ENCODE measurements around the gene LAMTOR4. TPM values are rescaled to one million over a fixed set of nuclear protein-coding genes. Genes with fewer than 3 reads are reported as not detected.

Gene LAMTOR4
- total and polyA plus RNA-seq, 10 of the 15 experiments (the other 5 are each of a cell fraction or from before 2014, with no cell fraction given): 73.4 to 297 (median 196) TPM

DNA sequence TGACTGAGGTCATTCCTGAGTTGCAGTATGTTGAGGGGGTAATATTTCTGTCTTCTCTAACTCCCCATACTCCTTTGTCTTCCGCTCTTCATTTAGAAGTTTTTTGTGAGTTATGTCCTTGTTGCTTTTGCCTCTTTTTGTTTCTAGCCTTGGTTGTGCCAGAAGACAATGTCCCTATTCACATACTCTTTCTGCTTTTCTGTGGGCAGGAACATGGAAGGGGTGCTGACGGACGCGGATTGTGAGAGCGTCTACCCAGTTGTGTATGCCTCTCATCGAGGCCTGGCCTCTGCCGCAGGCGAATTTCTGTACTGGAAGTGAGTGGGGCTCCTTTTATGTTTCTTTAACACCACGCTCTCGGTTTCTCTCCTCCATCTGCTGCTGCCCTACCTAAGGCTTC is 49.5 kb downstream of the LAMTOR4 start:
- FAIRE-seq: no peak
- in situ Hi-C loops (cut with MboI): no loop called here
- TF ChIP-seq CHD4 (IDR thresholded peaks at IDR 0.05) (no peak), ZBED1 (IDR thresholded peaks at IDR 0.05; ENCODE audit: borderline replicate concordance) (no peak), GATAD2B (conservative IDR thresholded peaks at IDR 0.05; ENCODE audit: low read depth) (no peak), SMARCA5 (IDR thresholded peaks at IDR 0.05) (no peak), ZNF274 (IDR thresholded peaks at IDR 0.05; ENCODE audit: insufficient read depth, insufficient read length) (no peak), PML (IDR thresholded peaks at IDR 0.05; ENCODE audit: low read length) (no peak), MYC (IDR thresholded peaks at IDR 0.05; ENCODE audit: insufficient read depth, insufficient read length, insufficient replicate concordance, low read length, severe bottlenecking) (no peak), CREB1 (IDR thresholded peaks at IDR 0.05; ENCODE audit: low read depth) (no peak), ESRRA (IDR thresholded peaks at IDR 0.05; ENCODE audit: low read length) (no peak), ETV6 (conservative IDR thresholded peaks at IDR 0.05 in 1 of 2, IDR thresholded peaks at IDR 0.05 in 1 of 2; ENCODE audit: borderline replicate concordance in 1 of 2, low read depth in 1 of 2) (no peak), SIN3A (IDR thresholded peaks at IDR 0.05; ENCODE audit: low read depth, low read length) (no peak), IKZF1 (conservative IDR thresholded peaks at IDR 0.05) (no peak)
- TF ChIP-seq, protein P1, sequence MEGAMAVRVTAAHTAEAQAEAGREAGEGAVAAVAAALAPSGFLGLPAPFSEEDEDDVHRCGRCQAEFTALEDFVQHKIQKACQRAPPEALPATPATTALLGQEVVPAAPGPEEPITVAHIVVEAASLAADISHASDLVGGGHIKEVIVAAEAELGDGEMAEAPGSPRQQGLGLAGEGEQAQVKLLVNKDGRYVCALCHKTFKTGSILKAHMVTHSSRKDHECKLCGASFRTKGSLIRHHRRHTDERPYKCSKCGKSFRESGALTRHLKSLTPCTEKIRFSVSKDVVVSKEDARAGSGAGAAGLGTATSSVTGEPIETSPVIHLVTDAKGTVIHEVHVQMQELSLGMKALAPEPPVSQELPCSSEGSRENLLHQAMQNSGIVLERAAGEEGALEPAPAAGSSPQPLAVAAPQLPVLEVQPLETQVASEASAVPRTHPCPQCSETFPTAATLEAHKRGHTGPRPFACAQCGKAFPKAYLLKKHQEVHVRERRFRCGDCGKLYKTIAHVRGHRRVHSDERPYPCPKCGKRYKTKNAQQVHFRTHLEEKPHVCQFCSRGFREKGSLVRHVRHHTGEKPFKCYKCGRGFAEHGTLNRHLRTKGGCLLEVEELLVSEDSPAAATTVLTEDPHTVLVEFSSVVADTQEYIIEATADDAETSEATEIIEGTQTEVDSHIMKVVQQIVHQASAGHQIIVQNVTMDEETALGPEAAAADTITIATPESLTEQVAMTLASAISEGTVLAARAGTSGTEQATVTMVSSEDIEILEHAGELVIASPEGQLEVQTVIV (IDR thresholded peaks at IDR 0.05; ENCODE audit: borderline replicate concordance, partially characterized antibody): no peak
- TF ChIP-seq, protein P2, sequence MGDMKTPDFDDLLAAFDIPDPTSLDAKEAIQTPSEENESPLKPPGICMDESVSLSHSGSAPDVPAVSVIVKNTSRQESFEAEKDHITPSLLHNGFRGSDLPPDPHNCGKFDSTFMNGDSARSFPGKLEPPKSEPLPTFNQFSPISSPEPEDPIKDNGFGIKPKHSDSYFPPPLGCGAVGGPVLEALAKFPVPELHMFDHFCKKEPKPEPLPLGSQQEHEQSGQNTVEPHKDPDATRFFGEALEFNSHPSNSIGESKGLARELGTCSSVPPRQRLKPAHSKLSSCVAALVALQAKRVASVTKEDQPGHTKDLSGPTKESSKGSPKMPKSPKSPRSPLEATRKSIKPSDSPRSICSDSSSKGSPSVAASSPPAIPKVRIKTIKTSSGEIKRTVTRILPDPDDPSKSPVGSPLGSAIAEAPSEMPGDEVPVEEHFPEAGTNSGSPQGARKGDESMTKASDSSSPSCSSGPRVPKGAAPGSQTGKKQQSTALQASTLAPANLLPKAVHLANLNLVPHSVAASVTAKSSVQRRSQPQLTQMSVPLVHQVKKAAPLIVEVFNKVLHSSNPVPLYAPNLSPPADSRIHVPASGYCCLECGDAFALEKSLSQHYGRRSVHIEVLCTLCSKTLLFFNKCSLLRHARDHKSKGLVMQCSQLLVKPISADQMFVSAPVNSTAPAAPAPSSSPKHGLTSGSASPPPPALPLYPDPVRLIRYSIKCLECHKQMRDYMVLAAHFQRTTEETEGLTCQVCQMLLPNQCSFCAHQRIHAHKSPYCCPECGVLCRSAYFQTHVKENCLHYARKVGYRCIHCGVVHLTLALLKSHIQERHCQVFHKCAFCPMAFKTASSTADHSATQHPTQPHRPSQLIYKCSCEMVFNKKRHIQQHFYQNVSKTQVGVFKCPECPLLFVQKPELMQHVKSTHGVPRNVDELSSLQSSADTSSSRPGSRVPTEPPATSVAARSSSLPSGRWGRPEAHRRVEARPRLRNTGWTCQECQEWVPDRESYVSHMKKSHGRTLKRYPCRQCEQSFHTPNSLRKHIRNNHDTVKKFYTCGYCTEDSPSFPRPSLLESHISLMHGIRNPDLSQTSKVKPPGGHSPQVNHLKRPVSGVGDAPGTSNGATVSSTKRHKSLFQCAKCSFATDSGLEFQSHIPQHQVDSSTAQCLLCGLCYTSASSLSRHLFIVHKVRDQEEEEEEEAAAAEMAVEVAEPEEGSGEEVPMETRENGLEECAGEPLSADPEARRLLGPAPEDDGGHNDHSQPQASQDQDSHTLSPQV (IDR thresholded peaks at IDR 0.05): no peak
- TF ChIP-seq, protein P3, sequence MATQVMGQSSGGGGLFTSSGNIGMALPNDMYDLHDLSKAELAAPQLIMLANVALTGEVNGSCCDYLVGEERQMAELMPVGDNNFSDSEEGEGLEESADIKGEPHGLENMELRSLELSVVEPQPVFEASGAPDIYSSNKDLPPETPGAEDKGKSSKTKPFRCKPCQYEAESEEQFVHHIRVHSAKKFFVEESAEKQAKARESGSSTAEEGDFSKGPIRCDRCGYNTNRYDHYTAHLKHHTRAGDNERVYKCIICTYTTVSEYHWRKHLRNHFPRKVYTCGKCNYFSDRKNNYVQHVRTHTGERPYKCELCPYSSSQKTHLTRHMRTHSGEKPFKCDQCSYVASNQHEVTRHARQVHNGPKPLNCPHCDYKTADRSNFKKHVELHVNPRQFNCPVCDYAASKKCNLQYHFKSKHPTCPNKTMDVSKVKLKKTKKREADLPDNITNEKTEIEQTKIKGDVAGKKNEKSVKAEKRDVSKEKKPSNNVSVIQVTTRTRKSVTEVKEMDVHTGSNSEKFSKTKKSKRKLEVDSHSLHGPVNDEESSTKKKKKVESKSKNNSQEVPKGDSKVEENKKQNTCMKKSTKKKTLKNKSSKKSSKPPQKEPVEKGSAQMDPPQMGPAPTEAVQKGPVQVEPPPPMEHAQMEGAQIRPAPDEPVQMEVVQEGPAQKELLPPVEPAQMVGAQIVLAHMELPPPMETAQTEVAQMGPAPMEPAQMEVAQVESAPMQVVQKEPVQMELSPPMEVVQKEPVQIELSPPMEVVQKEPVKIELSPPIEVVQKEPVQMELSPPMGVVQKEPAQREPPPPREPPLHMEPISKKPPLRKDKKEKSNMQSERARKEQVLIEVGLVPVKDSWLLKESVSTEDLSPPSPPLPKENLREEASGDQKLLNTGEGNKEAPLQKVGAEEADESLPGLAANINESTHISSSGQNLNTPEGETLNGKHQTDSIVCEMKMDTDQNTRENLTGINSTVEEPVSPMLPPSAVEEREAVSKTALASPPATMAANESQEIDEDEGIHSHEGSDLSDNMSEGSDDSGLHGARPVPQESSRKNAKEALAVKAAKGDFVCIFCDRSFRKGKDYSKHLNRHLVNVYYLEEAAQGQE (IDR thresholded peaks at IDR 0.05; ENCODE audit: low read depth, low read length): no peak

More for the DNA sequence above, 49.5 kb downstream of the LAMTOR4 start:
- H3K4me3 ChIP-seq: no peak overlapping the region
- H3K9me3 ChIP-seq (replicated peaks; ENCODE audit: control insufficient read depth, insufficient read depth, low read length): no peaks in the 10 kb centered on the region
- H3K79me2 ChIP-seq (ENCODE audit: control insufficient read depth, insufficient read depth, low read length): no peaks in the 10 kb centered on the region
- no peaks in the 10 kb centered on the region for H3K36me3 ChIP-seq (ENCODE audit: control insufficient read depth in 2 of 2, insufficient read depth in 2 of 2, low read length in 1 of 2)
- H3K27me3 ChIP-seq (replicated peaks in 1 of 2; ENCODE audit: control insufficient read depth in 2 of 2, insufficient read depth in 2 of 2, low read length in 1 of 2): no peaks in the 10 kb centered on the region
- no peak overlapping the region for H3K4me2 ChIP-seq (ENCODE audit: control insufficient read depth, insufficient read depth)
- ChIA-PET RAD21 (ENCODE audit: unreplicated experiment) (no interaction called here), POLR2A (interaction anchor here (5.6 kb wide), 1 partner anchor 14 kb away, joined by 86 read pairs; no protein-coding TSS in a partner anchor), SMC1A (ENCODE audit: uncharacterized antibody, unreplicated experiment) (interaction anchor here (5.2 to 7.0 kb wide), 2 partner anchors 11 to 12 kb away, joined by 54 to 112 read pairs; no protein-coding TSS in a partner anchor), CTCF (interaction anchor here (1.7 to 7.0 kb wide), 3 partner anchors 9 to 19 kb away, joined by 9 to 65 read pairs (median 26); no protein-coding TSS in a partner anchor)
- ATAC-seq (no peak), DNase-seq (ENCODE audit: low read depth, low spot score) (no peak)
- BruUV-seq (replicated peaks): no TSS peak
- WGBS (ENCODE audit: insufficient coverage, insufficient replicate concordance, low lambda C conversion rate, missing lambda C conversion rate): 92% methylated on average over 10 of the region's 10 CpGs
- H3K27ac ChIP-seq (ENCODE audit: control insufficient read depth, insufficient read depth): no peak overlapping the region
- intact Hi-C loops (cut with micrococcal nuclease; ENCODE audit: unreplicated experiment): no loop called here
- H4K20me1 ChIP-seq (ENCODE audit: control insufficient read depth, insufficient read depth): no peaks in the 10 kb centered on the region
- H2AFZ ChIP-seq (ENCODE audit: control insufficient read depth, low read depth, low read length): no peak overlapping the region
- H3K9ac ChIP-seq (ENCODE audit: control insufficient read depth, insufficient read depth, low read length): no peak overlapping the region
- H3K4me1 ChIP-seq (ENCODE audit: control insufficient read depth, insufficient read depth, low read length): peaks cover 25% of the 10 kb centered on the region

Data from GM12878 (cell line).